H9 (cell line): ENCODE results near the gene BFSP1. TPM values are rescaled to one million over a fixed set of nuclear protein-coding genes. Genes with fewer than 3 reads are reported as not detected.

Experiments
- DNase-seq: peaks from one replicate; pipeline ENCODE4 v3.0.0-alpha.2; 2017
- H2AFZ ChIP-seq: one replicate; pipeline ENCODE4 v1.6.1; 2013; ENCODE audit warnings: mild to moderate bottlenecking, low read length, control low read depth, moderate library complexity
- H2AK5ac ChIP-seq: 2 replicates; pipeline ENCODE4 v1.6.1; 2013; ENCODE audit warnings: low read length, control low read depth, mixed read lengths; ENCODE audit not compliant: insufficient read length
- H2BK120ac ChIP-seq: one replicate; pipeline ENCODE4 v1.6.1; 2013; ENCODE audit warnings: low read depth, mild to moderate bottlenecking, low read length, control low read depth, inconsistent platforms; ENCODE audit not compliant: poor library complexity, severe bottlenecking
- H2BK12ac ChIP-seq: 2 replicates; pipeline ENCODE4 v1.6.1; 2013; ENCODE audit warnings: low read length, control low read depth, mixed read lengths, low read depth; ENCODE audit not compliant: insufficient read length
- H2BK15ac ChIP-seq: 2 replicates; pipeline ENCODE4 v1.6.1; 2013; ENCODE audit warnings: low read depth, low read length, control low read depth
- H2BK20ac ChIP-seq: one replicate; pipeline ENCODE4 v1.6.1; 2013; ENCODE audit warnings: low read depth, mild to moderate bottlenecking, low read length, control low read depth, inconsistent platforms; ENCODE audit not compliant: poor library complexity, severe bottlenecking
- H2BK5ac ChIP-seq: 2 replicates; pipeline ENCODE4 v1.6.1; 2013; ENCODE audit warnings: low read length, control low read depth, mixed read lengths; ENCODE audit not compliant: insufficient read length
- H3K14ac ChIP-seq: 2 replicates; pipeline ENCODE4 v1.6.1; 2013; ENCODE audit warnings: low read length, control low read depth; ENCODE audit not compliant: insufficient read depth
- H3K18ac ChIP-seq: 2 replicates; pipeline ENCODE4 v1.6.1; 2013; ENCODE audit warnings: low read depth, mild to moderate bottlenecking, mixed read lengths, low read length, control low read depth; ENCODE audit not compliant: insufficient read length
- H3K23ac ChIP-seq: 2 replicates; pipeline ENCODE4 v1.6.1; 2013; ENCODE audit warnings: low read length, control low read depth, mixed read lengths, low read depth; ENCODE audit not compliant: insufficient read length
- H3K23me2 ChIP-seq: 2 replicates; pipeline ENCODE4 v1.6.1; 2013; ENCODE audit warnings: low read depth, mild to moderate bottlenecking, mixed read lengths, low read length, control low read depth; ENCODE audit not compliant: insufficient read length, poor library complexity, severe bottlenecking
- H3K27ac ChIP-seq: 2 replicates; pipeline ENCODE4 v1.5.1; 2013; ENCODE audit warnings: low read length, control low read depth, mixed read lengths, low read depth; ENCODE audit not compliant: insufficient read length
- H3K27me3 ChIP-seq: 2 replicates; pipeline ENCODE4 v1.6.1; 2013; ENCODE audit warnings: low read length, control low read depth, inconsistent platforms; ENCODE audit not compliant: insufficient read depth
- H3K4ac ChIP-seq: 2 replicates; pipeline ENCODE4 v1.6.1; 2013; ENCODE audit warnings: low read depth, mild to moderate bottlenecking, control low read depth, inconsistent platforms, low read length, moderate library complexity
- H3K4me1 ChIP-seq: 2 replicates; pipeline ENCODE4 v1.6.1; 2013; ENCODE audit warnings: low read length, control low read depth, inconsistent platforms; ENCODE audit not compliant: insufficient read depth
- H3K4me2 ChIP-seq: 2 replicates; pipeline ENCODE4 v1.6.1; 2013; ENCODE audit warnings: low read length, control low read depth, mixed read lengths; ENCODE audit not compliant: insufficient read length, insufficient read depth
- H3K56ac ChIP-seq: 2 replicates; pipeline ENCODE4 v1.6.1; 2013; ENCODE audit warnings: low read depth, mild to moderate bottlenecking, mixed read lengths, low read length, control low read depth; ENCODE audit not compliant: insufficient read length
- H3K79me1 ChIP-seq: 2 replicates; pipeline ENCODE4 v1.6.1; 2013; ENCODE audit warnings: low read depth, mild to moderate bottlenecking, moderate library complexity, low read length, control low read depth, inconsistent platforms; ENCODE audit not compliant: insufficient read depth, poor library complexity, severe bottlenecking
- H3K79me2 ChIP-seq: 2 replicates; pipeline ENCODE4 v1.6.1; 2013; ENCODE audit warnings: low read length, control low read depth, inconsistent platforms; ENCODE audit not compliant: insufficient read depth
- H3K9ac ChIP-seq: 2 replicates; pipeline ENCODE4 v1.6.1; 2013; ENCODE audit warnings: low read length, control low read depth, mixed read lengths; ENCODE audit not compliant: insufficient read length; ENCODE audit errors: extremely low read depth
- H3K9me3 ChIP-seq: one replicate; pipeline ENCODE4 v1.6.1; 2013; ENCODE audit warnings: low read depth, low read length, inconsistent platforms; ENCODE audit not compliant: control insufficient read depth
- H3T11ph ChIP-seq: one replicate; pipeline ENCODE4 v1.6.1; 2013; ENCODE audit warnings: mild to moderate bottlenecking, low read length, control low read depth, inconsistent platforms
- H4K20me1 ChIP-seq: one replicate; pipeline ENCODE4 v1.6.1; 2013; ENCODE audit not compliant: control insufficient read depth, insufficient read length, insufficient read depth
- H4K5ac ChIP-seq: 2 replicates; pipeline ENCODE4 v1.6.1; 2013; ENCODE audit warnings: low read depth, mild to moderate bottlenecking, mixed read lengths, low read length, control low read depth; ENCODE audit not compliant: insufficient read length
- H4K8ac ChIP-seq: replicated peaks from 2 replicates; pipeline ENCODE4 v1.6.1; 2013; ENCODE audit warnings: low read length, control low read depth, mixed read lengths, low read depth; ENCODE audit not compliant: insufficient read length
- H4K91ac ChIP-seq: 2 replicates; pipeline ENCODE4 v1.6.1; 2013; ENCODE audit warnings: low read depth, mild to moderate bottlenecking, moderate library complexity, mixed read lengths, low read length, control low read depth; ENCODE audit not compliant: insufficient read length
- H3K27ac Mint-ChIP-seq, 3 experiments: 2 replicates in 2 of 3; 3 replicates in 1 of 3; pipeline ENCODE4 v1.8.0; 2020 to 2021; ENCODE audit warnings: mixed read lengths in 3 of 3, mild to moderate bottlenecking in 1 of 3, moderate library complexity in 1 of 3
- H3K27me3 Mint-ChIP-seq: 2 replicates; pipeline ENCODE4 v1.8.0; 2021; ENCODE audit warnings: low read depth, mild to moderate bottlenecking, moderate library complexity, mixed read lengths
- H3K36me3 Mint-ChIP-seq, 3 experiments: 2 replicates in 2 of 3; 3 replicates in 1 of 3; pipeline ENCODE4 v1.8.0; 2020 to 2021; ENCODE audit warnings: low read depth in 3 of 3, mixed read lengths in 3 of 3; ENCODE audit not compliant: insufficient read depth in 1 of 3
- H3K4me1 Mint-ChIP-seq, 2 experiments: 2 replicates each; pipeline ENCODE4 v1.8.0; 2020; ENCODE audit warnings: mixed read lengths in 2 of 2
- H3K4me3 Mint-ChIP-seq, 2 experiments: 2 replicates in 1 of 2; 3 replicates in 1 of 2; pipeline ENCODE4 v1.8.0; 2020 to 2021; ENCODE audit warnings: mild to moderate bottlenecking in 2 of 2, mixed read lengths in 2 of 2, moderate library complexity in 1 of 2
- H3K9me3 Mint-ChIP-seq, 2 experiments: 2 replicates in 1 of 2; 3 replicates in 1 of 2; pipeline ENCODE4 v1.8.0; 2020; ENCODE audit warnings: mild to moderate bottlenecking in 2 of 2, mixed read lengths in 2 of 2, moderate library complexity in 1 of 2
- WGBS: extraction: QIAGEN DNeasy Blood & Tissue Kit; methylation state at CpG from one replicate; pipeline ENCODE4 v1.1.7; 2013; ENCODE audit warnings: missing lambda C conversion rate, low lambda C conversion rate, mixed read lengths; ENCODE audit not compliant: insufficient read length; ENCODE audit errors: extremely low coverage; 5-methylcytosine and 5-hydroxymethylcytosine counted together
- total RNA-seq: library from RNA; stranded (reverse); gene quantifications from 2 replicates; pipeline ENCODE4 v1.2.1, GENCODE V29; 2021
- TF ChIP-seq, protein P1 (sequence below): fragments of 200-600 bp; sonication (generic); conservative IDR thresholded peaks from 3 replicates; pipeline ENCODE4 v1.8.0; 2021; ENCODE audit warnings: antibody characterized with exemption, mild to moderate bottlenecking

BFSP1 gene
- total RNA-seq, 1 experiment from 2014 or later = 9.4 TPM

DNA sequence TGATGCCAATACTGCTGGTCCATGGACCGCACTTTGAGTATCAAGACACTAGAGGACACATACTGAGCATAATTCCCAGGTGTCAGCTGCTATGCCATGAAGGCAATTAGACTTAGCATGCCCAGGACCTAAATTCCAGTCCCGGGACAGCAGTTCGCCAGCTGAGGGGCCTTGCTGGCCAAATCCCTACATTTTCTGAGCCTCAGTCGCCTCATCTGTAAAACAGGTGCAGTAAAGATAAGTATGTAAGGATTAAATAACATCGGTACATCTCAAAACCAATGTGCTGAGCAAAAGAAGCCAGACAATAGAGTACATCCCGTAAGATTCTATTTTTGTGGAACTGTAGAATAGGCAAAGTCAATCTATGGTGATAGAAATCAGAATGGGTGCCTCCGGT lies 1.0 kb downstream of the BFSP1 start:
- Histone ChIP-seq H3T11ph (no peak overlapping the region), H3K18ac (no peak overlapping the region), H4K91ac (no peak overlapping the region), H3K79me2 (no peaks in the 10 kb centered on the region), H3K4me1 (peaks cover 5% of the 10 kb centered on the region; the same call in 1 of the 2 replicates), H2BK15ac (no peak overlapping the region), H2BK5ac (no peak overlapping the region), H3K4ac (no peak overlapping the region), H3K23ac (no peak overlapping the region), H2BK20ac (no peak overlapping the region), H2BK120ac (no peak overlapping the region), H4K20me1 (no peaks in the 10 kb centered on the region), H2BK12ac (no peak overlapping the region), H3K27me3 (no peaks in the 10 kb centered on the region), H3K27ac (no peak overlapping the region), H3K56ac (no peak overlapping the region), H4K8ac (no peak overlapping the region), H2AFZ (no peak overlapping the region), H3K79me1 (no peaks in the 10 kb centered on the region), H2AK5ac (no peak overlapping the region), H4K5ac (no peak overlapping the region), H3K9me3 (no peaks in the 10 kb centered on the region), H3K9ac (no peak overlapping the region), H3K4me2 (no peak overlapping the region), H3K14ac (no peak overlapping the region), H3K23me2 (no peaks in the 10 kb centered on the region)
- H3K9me3 Mint-ChIP-seq = no peaks in the 10 kb centered on the region
- H3K4me3 Mint-ChIP-seq = peak overlapping the region; percentile 57 to 76
- no CpG with 5 or more reads among the region's 7 CpGs for WGBS
- no peaks in the 10 kb centered on the region; a peak in 2 of 7 replicates for H3K36me3 Mint-ChIP-seq
- H3K27ac Mint-ChIP-seq = peak overlapping the region in 1 of 3 experiments; percentile 57; a peak in 1 of 7 replicates
- no peak for DNase-seq
- peaks cover 27 to 30% of the 10 kb centered on the region in 2 experiments for H3K4me1 Mint-ChIP-seq
- TF ChIP-seq, protein P1, sequence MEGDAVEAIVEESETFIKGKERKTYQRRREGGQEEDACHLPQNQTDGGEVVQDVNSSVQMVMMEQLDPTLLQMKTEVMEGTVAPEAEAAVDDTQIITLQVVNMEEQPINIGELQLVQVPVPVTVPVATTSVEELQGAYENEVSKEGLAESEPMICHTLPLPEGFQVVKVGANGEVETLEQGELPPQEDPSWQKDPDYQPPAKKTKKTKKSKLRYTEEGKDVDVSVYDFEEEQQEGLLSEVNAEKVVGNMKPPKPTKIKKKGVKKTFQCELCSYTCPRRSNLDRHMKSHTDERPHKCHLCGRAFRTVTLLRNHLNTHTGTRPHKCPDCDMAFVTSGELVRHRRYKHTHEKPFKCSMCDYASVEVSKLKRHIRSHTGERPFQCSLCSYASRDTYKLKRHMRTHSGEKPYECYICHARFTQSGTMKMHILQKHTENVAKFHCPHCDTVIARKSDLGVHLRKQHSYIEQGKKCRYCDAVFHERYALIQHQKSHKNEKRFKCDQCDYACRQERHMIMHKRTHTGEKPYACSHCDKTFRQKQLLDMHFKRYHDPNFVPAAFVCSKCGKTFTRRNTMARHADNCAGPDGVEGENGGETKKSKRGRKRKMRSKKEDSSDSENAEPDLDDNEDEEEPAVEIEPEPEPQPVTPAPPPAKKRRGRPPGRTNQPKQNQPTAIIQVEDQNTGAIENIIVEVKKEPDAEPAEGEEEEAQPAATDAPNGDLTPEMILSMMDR = no peak
- H3K27me3 Mint-ChIP-seq = peaks cover 16% of the 10 kb centered on the region
